HG03378 (cell line): ENCODE data around the gene PLXNA2.

Experiments
- ATAC-seq: cut with Tn5 transposase; IDR thresholded peaks from one replicate; pipeline ENCODE4 v1.9.1; 2021; ENCODE audit warnings: mild to moderate bottlenecking, moderate library complexity; ENCODE audit not compliant: unreplicated experiment

Gene PLXNA2

GRCh38 chr1:207985996-207986395 is 258.2 kb downstream of the PLXNA2 start:
- no peak for ATAC-seq

- ATAC-seq = no peak
Measured at GRCh38 chr1:207984831-207985572, 259.2 kb downstream of the PLXNA2 start.

- no peak for ATAC-seq
Measured at GRCh38 chr1:207983044-207983635, 261.0 kb downstream of the PLXNA2 start.

- no peak for ATAC-seq
Measured at GRCh38 chr1:207981976-207982375, 262.2 kb downstream of the PLXNA2 start.

GRCh38 chr1:207978441-207978840 is 265.7 kb downstream of the PLXNA2 start:
- no peak for ATAC-seq

GRCh38 chr1:207977876-207978275 is 266.3 kb downstream of the PLXNA2 start:
- no peak for ATAC-seq

GRCh38 chr1:207973898-207974568 is 270.2 kb downstream of the PLXNA2 start:
- no peak for ATAC-seq

- ATAC-seq = no peak
Measured at GRCh38 chr1:207972337-207972736, 271.8 kb downstream of the PLXNA2 start.
